Measurements from ENCODE around the gene RAB6D. TPM values are rescaled to one million over a fixed set of nuclear protein-coding genes. Genes with fewer than 3 reads are reported as not detected.
A peak's percentile ranks its signal among the peaks of the same experiment; 100 is the strongest.
"Not testable (repeated sequence)": the region's sequence is repeated elsewhere in the genome, so short reads cannot be mapped to it uniquely, and the experiment has no call there.

RAB6D gene
- polyA plus RNA-seq, 4 donors: 0.22 to 0.63 (median 0.37) TPM; not detected in 1

GRCh38 chr2:131388834-131389233 is 24.9 kb upstream of the RAB6D start:
- H3K36me3 ChIP-seq (ENCODE audit: control insufficient read depth in 3 of 3, insufficient read depth in 2 of 3, low read depth in 1 of 3, low read length in 3 of 3); FAIRE-seq; H3K9me3 ChIP-seq (ENCODE audit: control insufficient read depth in 2 of 2, insufficient read depth in 1 of 2, low read depth in 1 of 2, low read length in 1 of 2); H3K27me3 ChIP-seq (ENCODE audit: control insufficient read depth in 3 of 3, insufficient read depth in 3 of 3, low read length in 3 of 3); H3K4me3 ChIP-seq (ENCODE audit: low read depth in 1 of 3, low read length in 3 of 3); H3K27ac ChIP-seq (ENCODE audit: low read depth in 1 of 3, low read length in 2 of 3); H3K4me1 ChIP-seq (ENCODE audit: control insufficient read depth in 3 of 3, insufficient read depth in 2 of 3, low read depth in 1 of 3, low read length in 2 of 3); DNase-seq: not testable (repeated sequence)
- WGBS, 3 donors: 59 to 64% (median 62%) methylated on average over 6 of the region's 6 CpGs

DNA sequence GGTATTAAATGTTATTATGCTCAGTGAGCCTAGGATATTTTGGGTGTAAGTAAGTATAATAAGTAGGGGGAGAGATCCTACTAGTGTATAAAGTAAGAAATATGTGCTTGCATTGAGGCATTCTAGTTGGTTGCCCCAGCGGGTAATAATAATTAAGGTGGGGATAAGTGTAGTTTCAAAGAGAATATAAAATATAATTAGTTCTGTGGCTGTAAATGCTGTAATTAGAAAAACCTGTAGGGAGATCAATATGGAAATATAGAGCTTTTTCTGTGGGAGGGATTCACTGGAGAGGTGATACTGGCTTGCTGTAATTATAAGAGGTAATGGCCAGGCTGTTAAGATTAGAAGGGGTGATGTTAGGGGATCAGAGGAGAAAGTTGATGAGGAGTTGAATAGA is 9.1 kb upstream of the RAB6D start:
- H3K27ac ChIP-seq (ENCODE audit: low read depth in 1 of 3, low read length in 2 of 3); H3K4me1 ChIP-seq (ENCODE audit: control insufficient read depth in 3 of 3, insufficient read depth in 2 of 3, low read depth in 1 of 3, low read length in 2 of 3); H3K36me3 ChIP-seq (ENCODE audit: control insufficient read depth in 3 of 3, insufficient read depth in 2 of 3, low read depth in 1 of 3, low read length in 3 of 3); H3K27me3 ChIP-seq (ENCODE audit: control insufficient read depth in 3 of 3, insufficient read depth in 3 of 3, low read length in 3 of 3); DNase-seq; H3K4me3 ChIP-seq (ENCODE audit: low read depth in 1 of 3, low read length in 3 of 3); FAIRE-seq: not testable (repeated sequence)
- WGBS, 3 donors: 85 to 95% (median 91%) methylated on average over 1 of the region's 1 CpG
- peaks cover 1 to 10% of the 10 kb centered on the region in 2 donors for H3K9me3 ChIP-seq (ENCODE audit: control insufficient read depth in 2 of 2, insufficient read depth in 1 of 2, low read depth in 1 of 2, low read length in 1 of 2)

DNA sequence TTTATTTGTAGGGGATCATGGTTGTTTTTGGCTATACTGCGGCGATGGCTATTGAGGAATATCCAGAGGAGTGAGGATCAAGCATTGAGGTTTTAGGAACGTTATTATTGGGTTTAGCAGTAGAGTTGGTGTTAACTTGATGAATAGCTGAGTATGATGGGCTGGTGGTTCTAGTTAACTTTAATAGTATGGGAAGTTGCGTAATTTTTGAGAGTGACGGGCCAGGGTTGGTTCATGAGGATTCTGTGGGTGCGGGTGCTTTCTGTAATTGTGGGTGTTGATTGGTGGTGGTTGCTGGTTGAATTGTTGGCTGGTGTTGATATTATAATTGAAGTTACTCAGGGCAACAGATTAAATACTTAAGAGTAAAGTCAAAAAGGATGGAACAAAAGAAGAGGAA is 6.0 kb upstream of the RAB6D start:
- H3K4me3 ChIP-seq (ENCODE audit: low read depth in 1 of 3, low read length in 3 of 3): no peak overlapping the region
- H3K27ac ChIP-seq (ENCODE audit: low read depth in 1 of 3, low read length in 2 of 3): no peak overlapping the region
- FAIRE-seq (no peak), DNase-seq (no peak)
- WGBS, 3 donors: 90 to 93% (median 93%) methylated on average over 6 of the region's 6 CpGs
- H3K4me1 ChIP-seq (ENCODE audit: control insufficient read depth in 3 of 3, insufficient read depth in 2 of 3, low read depth in 1 of 3, low read length in 2 of 3): no peaks in the 10 kb centered on the region
- peaks cover 0 to 7% (median 2%) of the 10 kb centered on the region in 3 donors for H3K27me3 ChIP-seq (ENCODE audit: control insufficient read depth in 3 of 3, insufficient read depth in 3 of 3, low read length in 3 of 3)
- H3K9me3 ChIP-seq (ENCODE audit: control insufficient read depth in 2 of 2, insufficient read depth in 1 of 2, low read depth in 1 of 2, low read length in 1 of 2): peaks cover 1 to 30% of the 10 kb centered on the region in 2 donors
- H3K36me3 ChIP-seq (ENCODE audit: control insufficient read depth in 3 of 3, insufficient read depth in 2 of 3, low read depth in 1 of 3, low read length in 3 of 3): no peaks in the 10 kb centered on the region

DNA sequence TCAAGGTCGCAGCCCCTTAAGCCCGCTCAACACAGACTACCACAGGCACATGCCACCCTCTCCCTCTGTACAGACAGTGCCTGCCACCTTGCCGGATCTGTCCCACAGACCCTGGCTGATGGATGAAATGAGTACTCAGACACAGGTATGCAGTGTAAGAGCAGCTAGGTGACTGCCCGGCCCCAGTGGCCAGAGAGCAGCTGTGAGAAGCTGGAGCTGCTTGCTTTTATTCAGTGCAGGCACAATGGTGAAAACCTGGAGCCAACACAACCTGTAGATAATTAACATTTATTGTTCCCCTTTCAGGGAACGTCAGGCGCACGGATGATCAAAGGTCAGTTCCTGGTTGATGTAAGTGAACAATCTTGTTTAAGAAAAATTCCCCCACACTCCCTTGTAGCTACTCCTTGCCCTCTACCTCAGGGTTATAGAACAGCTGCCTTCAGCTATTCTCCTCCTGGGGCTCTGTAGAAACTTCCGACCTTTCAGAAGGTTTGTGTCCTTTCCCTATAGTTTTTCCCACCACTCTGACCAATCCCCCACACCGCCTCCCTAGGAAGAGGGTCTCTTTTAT is 4.6 kb upstream of the RAB6D start:
- H3K36me3 ChIP-seq (ENCODE audit: control insufficient read depth in 3 of 3, insufficient read depth in 2 of 3, low read depth in 1 of 3, low read length in 3 of 3); H3K4me1 ChIP-seq (ENCODE audit: control insufficient read depth in 3 of 3, insufficient read depth in 2 of 3, low read depth in 1 of 3, low read length in 2 of 3); H3K27me3 ChIP-seq (ENCODE audit: control insufficient read depth in 3 of 3, insufficient read depth in 3 of 3, low read length in 3 of 3); H3K4me3 ChIP-seq (ENCODE audit: low read depth in 1 of 3, low read length in 3 of 3): not testable (repeated sequence)
- peak; percentile 68 for FAIRE-seq
- peak; percentile 26 to 68 for DNase-seq
- peaks cover 1 to 30% of the 10 kb centered on the region in 2 donors for H3K9me3 ChIP-seq (ENCODE audit: control insufficient read depth in 2 of 2, insufficient read depth in 1 of 2, low read depth in 1 of 2, low read length in 1 of 2)
- H3K27ac ChIP-seq (ENCODE audit: low read depth in 1 of 3, low read length in 2 of 3): peak overlapping the region in 1 of 3 donors; percentile 32
- WGBS, 3 donors: 46 to 83% (median 83%) methylated on average over 3 to 8 of the region's 9 CpGs

DNA sequence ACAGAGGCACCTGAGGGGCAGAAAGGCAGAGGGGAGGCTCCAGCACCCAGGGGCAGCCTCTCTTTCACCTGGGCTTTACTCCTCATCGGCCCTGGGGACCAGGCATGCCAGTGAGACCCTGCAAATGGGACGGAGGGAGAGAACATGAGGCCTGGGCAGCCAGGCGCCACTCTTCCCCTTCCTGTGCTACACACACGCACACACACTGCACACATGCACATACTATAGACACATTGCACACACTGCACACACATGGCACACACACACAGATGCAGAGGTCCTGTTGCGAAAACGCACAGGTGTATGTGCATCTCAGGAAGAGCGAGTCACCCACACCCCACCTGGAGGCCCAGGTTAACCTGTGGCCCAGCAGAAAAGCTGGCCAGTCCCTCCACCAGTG is 3.4 kb upstream of the RAB6D start:
- no peak for FAIRE-seq
- no peak for DNase-seq
- Histone ChIP-seq H3K4me3 (ENCODE audit: low read depth in 1 of 3, low read length in 3 of 3) (no peak overlapping the region), H3K4me1 (ENCODE audit: control insufficient read depth in 3 of 3, insufficient read depth in 2 of 3, low read depth in 1 of 3, low read length in 2 of 3) (no peaks in the 10 kb centered on the region), H3K27ac (ENCODE audit: low read depth in 1 of 3, low read length in 2 of 3) (no peak overlapping the region), H3K9me3 (ENCODE audit: control insufficient read depth in 2 of 2, insufficient read depth in 1 of 2, low read depth in 1 of 2, low read length in 1 of 2) (peaks cover 1 to 30% of the 10 kb centered on the region in 2 donors), H3K27me3 (ENCODE audit: control insufficient read depth in 3 of 3, insufficient read depth in 3 of 3, low read length in 3 of 3) (peaks cover 0 to 8% (median 7%) of the 10 kb centered on the region in 3 donors), H3K36me3 (ENCODE audit: control insufficient read depth in 3 of 3, insufficient read depth in 2 of 3, low read depth in 1 of 3, low read length in 3 of 3) (no peaks in the 10 kb centered on the region)
- WGBS, 3 donors: 85 to 96% (median 95%) methylated on average over 6 to 7 of the region's 7 CpGs

DNA sequence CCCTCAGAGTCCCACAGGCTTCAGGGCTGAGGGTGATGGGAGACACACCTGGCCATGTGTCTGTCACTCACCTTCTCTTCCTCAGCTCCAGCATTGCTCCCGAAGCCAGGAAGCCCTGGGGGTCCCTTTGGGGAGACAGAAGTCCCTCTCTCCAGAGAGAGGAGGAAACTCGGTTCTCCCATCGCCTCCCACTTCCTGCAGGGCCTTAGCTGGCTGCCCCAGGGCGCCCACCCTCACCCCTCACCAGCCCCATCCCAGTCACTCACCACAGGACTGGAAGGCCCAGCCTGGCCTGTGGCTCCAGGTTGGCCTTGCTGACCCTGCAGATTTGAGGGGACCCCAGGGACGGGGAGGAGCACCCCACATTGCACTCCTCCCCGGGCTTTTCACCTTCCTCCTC is 2.7 kb upstream of the RAB6D start:
- no peak overlapping the region for H3K4me3 ChIP-seq (ENCODE audit: low read depth in 1 of 3, low read length in 3 of 3)
- H3K27me3 ChIP-seq (ENCODE audit: control insufficient read depth in 3 of 3, insufficient read depth in 3 of 3, low read length in 3 of 3): peaks cover 0 to 8% (median 7%) of the 10 kb centered on the region in 3 donors

GRCh38 chr2:131365452-131365851 is 1.5 kb upstream of the RAB6D start:
- FAIRE-seq (no peak), DNase-seq (no peak)
- H3K4me3 ChIP-seq (ENCODE audit: low read depth in 1 of 3, low read length in 3 of 3): no peak overlapping the region
- peaks cover 1 to 30% of the 10 kb centered on the region in 2 donors for H3K9me3 ChIP-seq (ENCODE audit: control insufficient read depth in 2 of 2, insufficient read depth in 1 of 2, low read depth in 1 of 2, low read length in 1 of 2)
- 90 to 95% (median 93%) methylated on average over 6 of the region's 6 CpGs for WGBS, 3 donors
- H3K4me1 ChIP-seq (ENCODE audit: control insufficient read depth in 3 of 3, insufficient read depth in 2 of 3, low read depth in 1 of 3, low read length in 2 of 3): no peaks in the 10 kb centered on the region
- H3K27ac ChIP-seq (ENCODE audit: low read depth in 1 of 3, low read length in 2 of 3): no peak overlapping the region
- no peaks in the 10 kb centered on the region for H3K36me3 ChIP-seq (ENCODE audit: control insufficient read depth in 3 of 3, insufficient read depth in 2 of 3, low read depth in 1 of 3, low read length in 3 of 3)
- peaks cover 0 to 8% (median 7%) of the 10 kb centered on the region in 3 donors for H3K27me3 ChIP-seq (ENCODE audit: control insufficient read depth in 3 of 3, insufficient read depth in 3 of 3, low read length in 3 of 3)

More for the DNA sequence above, 2.7 kb upstream of the RAB6D start:
- no peaks in the 10 kb centered on the region for H3K4me1 ChIP-seq (ENCODE audit: control insufficient read depth in 3 of 3, insufficient read depth in 2 of 3, low read depth in 1 of 3, low read length in 2 of 3)
- FAIRE-seq: no peak
- no peak overlapping the region for H3K27ac ChIP-seq (ENCODE audit: low read depth in 1 of 3, low read length in 2 of 3)
- no peaks in the 10 kb centered on the region for H3K36me3 ChIP-seq (ENCODE audit: control insufficient read depth in 3 of 3, insufficient read depth in 2 of 3, low read depth in 1 of 3, low read length in 3 of 3)
- H3K9me3 ChIP-seq (ENCODE audit: control insufficient read depth in 2 of 2, insufficient read depth in 1 of 2, low read depth in 1 of 2, low read length in 1 of 2): peaks cover 1 to 30% of the 10 kb centered on the region in 2 donors
- 75 to 87% (median 79%) methylated on average over 4 to 6 of the region's 6 CpGs for WGBS, 3 donors
- no peak for DNase-seq

GRCh38 chr2:131363213-131363612 is 755 bp downstream of the RAB6D start:
- H3K4me3 ChIP-seq (ENCODE audit: low read depth in 1 of 3, low read length in 3 of 3); FAIRE-seq; H3K36me3 ChIP-seq (ENCODE audit: control insufficient read depth in 3 of 3, insufficient read depth in 2 of 3, low read depth in 1 of 3, low read length in 3 of 3); H3K27ac ChIP-seq (ENCODE audit: low read depth in 1 of 3, low read length in 2 of 3); H3K4me1 ChIP-seq (ENCODE audit: control insufficient read depth in 3 of 3, insufficient read depth in 2 of 3, low read depth in 1 of 3, low read length in 2 of 3); H3K27me3 ChIP-seq (ENCODE audit: control insufficient read depth in 3 of 3, insufficient read depth in 3 of 3, low read length in 3 of 3): not testable (repeated sequence)
- peaks cover 0 to 21% of the 10 kb centered on the region in 2 donors for H3K9me3 ChIP-seq (ENCODE audit: control insufficient read depth in 2 of 2, insufficient read depth in 1 of 2, low read depth in 1 of 2, low read length in 1 of 2)
- 1 to 6% (median 2%) methylated on average over 3 of the region's 12 CpGs for WGBS, 3 donors
- DNase-seq: peak; percentile 4 to 11

- not testable (repeated sequence) for H3K36me3 ChIP-seq (ENCODE audit: control insufficient read depth in 3 of 3, insufficient read depth in 2 of 3, low read depth in 1 of 3, low read length in 3 of 3); H3K9me3 ChIP-seq (ENCODE audit: control insufficient read depth in 2 of 2, insufficient read depth in 1 of 2, low read depth in 1 of 2, low read length in 1 of 2); H3K4me1 ChIP-seq (ENCODE audit: control insufficient read depth in 3 of 3, insufficient read depth in 2 of 3, low read depth in 1 of 3, low read length in 2 of 3); DNase-seq; H3K27me3 ChIP-seq (ENCODE audit: control insufficient read depth in 3 of 3, insufficient read depth in 3 of 3, low read length in 3 of 3); H3K27ac ChIP-seq (ENCODE audit: low read depth in 1 of 3, low read length in 2 of 3); H3K4me3 ChIP-seq (ENCODE audit: low read depth in 1 of 3, low read length in 3 of 3); FAIRE-seq
- WGBS, 3 donors: 67 to 72% (median 69%) methylated on average over 4 of the region's 4 CpGs
Observed at GRCh38 chr2:131361773-131362172, 2.2 kb downstream of the RAB6D start.
